NCI-H2081 treated with DMSO at 0.1 percent for 48 hours (cell line): ENCODE measurements around the gene LRRC42.

ENCODE experiments used
- DNase-seq: peaks from one replicate; lab custom pipeline; 2025; lab: John Stamatoyannopoulos, UW

The LRRC42 gene, protein sequence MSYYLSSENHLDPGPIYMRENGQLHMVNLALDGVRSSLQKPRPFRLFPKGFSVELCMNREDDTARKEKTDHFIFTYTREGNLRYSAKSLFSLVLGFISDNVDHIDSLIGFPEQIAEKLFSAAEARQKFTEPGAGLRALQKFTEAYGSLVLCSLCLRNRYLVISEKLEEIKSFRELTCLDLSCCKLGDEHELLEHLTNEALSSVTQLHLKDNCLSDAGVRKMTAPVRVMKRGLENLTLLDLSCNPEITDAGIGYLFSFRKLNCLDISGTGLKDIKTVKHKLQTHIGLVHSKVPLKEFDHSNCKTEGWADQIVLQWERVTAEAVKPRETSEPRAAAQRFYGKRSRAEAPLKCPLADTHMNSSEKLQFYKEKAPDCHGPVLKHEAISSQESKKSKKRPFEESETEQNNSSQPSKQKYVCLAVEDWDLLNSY

GRCh38 chr1:53946252-53947171 lies at the start of gene LRRC42:
TSS of gene LRRC42 (plus strand) at chr1:53946350. CDS start at chr1:53952000, 5,650 bp downstream.
- DNase-seq: no peak

- no peak for DNase-seq
Observed at GRCh38 chr1:53896635-53897229, 49.4 kb upstream of the LRRC42 start.

GRCh38 chr1:53899206-53899628 lies 46.9 kb upstream of the LRRC42 start:
- DNase-seq: no peak

GRCh38 chr1:53899708-53900107 lies 46.4 kb upstream of the LRRC42 start:
- DNase-seq: no peak

- DNase-seq: no peak
Observed at GRCh38 chr1:53902235-53903138, 43.7 kb upstream of the LRRC42 start.

GRCh38 chr1:53905509-53905908 lies 40.6 kb upstream of the LRRC42 start:
- DNase-seq: no peak

GRCh38 chr1:53906121-53906520 lies 40.0 kb upstream of the LRRC42 start:
- no peak for DNase-seq

DNA sequence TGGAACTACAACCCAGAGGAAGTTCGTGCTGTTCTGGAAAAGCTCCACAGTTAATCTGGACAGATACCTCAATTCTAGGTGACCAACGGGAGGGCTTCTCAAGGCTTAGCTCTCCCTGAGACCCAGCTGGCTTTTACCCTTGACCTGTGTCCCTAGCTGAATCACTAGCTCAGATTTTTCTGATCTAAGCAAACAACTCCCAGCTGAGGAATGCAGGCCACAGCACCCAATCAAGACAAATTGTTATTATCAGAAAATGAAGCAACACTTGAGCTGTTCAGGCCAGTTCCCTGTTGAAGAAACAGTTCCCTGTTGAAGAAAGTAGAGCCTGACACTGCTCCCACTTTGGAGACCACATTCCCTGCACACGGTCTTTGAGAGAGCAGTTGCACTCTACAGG lies 36.2 kb upstream of the LRRC42 start:
- no peak for DNase-seq

GRCh38 chr1:53911442-53911841 lies 34.7 kb upstream of the LRRC42 start:
- no peak for DNase-seq

GRCh38 chr1:53913352-53914033 lies 32.7 kb upstream of the LRRC42 start:
- no peak for DNase-seq

DNA sequence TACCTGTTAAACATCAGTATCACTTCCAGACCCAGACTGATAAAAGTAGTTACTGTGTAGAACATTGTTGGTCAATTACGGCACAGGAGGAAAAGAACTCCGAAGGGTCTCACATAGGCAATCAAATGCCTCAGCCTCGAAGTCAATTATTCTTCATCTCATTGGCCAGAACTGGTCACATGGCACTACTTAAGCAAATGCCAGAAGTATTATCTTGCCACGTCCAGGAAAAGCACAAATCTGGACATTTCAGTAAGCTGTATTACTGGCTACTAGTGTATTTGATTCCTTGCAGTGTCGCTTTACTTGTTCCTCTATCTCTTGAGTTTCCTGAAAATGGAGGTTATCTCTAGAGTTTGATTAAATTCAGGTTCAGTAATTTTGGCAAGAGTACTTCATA lies 27.8 kb upstream of the LRRC42 start:
- no peak for DNase-seq

GRCh38 chr1:53919675-53920066 lies 26.5 kb upstream of the LRRC42 start:
- DNase-seq: no peak

DNA sequence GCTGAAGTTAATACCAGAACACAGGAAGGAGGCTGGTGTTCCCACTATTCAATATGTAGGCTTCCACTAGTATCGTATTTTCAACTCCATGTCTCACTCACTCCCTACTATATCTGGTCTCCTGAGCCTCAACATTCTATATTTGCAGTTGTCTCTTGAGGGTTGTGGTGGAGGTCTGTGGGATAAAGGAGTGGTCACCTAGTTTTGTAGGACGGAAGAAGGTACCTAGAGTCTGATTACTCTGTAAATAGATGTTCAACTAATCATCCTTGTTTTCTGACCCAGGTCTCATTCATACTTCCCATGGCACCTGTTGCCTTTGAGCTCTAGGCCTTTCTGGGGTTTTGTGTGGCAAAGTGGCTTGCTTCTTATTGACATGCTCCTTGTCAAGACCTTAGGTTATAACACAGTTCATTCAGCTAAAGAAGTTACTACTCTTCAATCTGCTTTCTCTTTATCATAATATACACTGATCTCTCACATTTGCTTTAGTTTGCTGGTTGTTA lies 18.7 kb upstream of the LRRC42 start:
- DNase-seq: no peak

DNA sequence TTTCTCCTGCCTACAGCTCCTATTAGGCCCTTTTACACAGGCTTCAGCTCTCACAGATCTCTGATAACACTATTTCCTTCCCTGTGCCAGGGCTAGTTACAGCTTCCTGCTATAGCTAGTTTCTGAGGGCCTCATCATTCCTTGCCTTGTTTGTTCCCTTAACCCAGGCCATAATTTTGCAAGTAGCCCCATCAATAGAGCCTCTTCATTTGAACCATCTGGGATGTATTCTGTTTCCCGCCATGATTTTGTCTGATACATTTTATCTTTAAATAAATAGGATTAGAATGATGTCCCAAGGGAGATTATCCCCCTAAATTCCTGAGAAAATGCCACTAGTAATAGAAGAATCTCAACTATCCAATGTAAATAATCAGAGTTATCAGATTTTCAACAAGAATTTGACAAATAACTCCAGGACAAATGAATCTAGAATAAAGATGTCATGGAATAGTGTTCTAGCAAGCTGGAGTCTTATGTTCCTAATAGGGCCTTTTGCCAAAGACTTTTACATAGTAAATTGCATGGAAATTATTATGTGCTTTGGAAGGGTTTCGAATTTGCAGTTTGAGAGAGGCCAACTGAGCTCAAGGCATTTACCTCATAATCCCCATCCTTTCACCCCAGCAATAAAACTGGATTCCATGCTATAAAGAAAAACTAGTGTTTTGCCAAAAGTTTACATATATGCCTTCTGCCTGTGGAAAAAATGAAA lies 16.7 kb upstream of the LRRC42 start:
- no peak for DNase-seq

DNA sequence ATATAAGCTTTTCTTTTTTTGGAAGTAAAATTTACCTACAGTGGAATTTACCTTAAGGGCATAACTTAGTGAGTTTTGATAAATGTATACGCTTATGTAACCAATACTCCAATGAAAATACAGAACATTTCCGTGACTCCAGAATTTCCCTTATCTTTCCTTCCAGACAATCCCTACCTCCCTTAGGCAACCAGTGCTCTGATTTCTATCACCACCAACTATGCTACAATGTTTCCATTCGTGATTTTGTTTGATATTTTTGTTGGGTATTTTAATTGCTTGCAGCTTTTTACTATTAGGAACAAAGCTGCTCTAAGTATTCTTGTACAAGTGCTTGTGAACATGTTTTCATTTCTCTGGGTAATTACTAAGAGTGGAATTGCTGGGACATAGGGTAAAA lies 15.2 kb upstream of the LRRC42 start:
- DNase-seq: no peak

- DNase-seq: no peak
Observed at GRCh38 chr1:53931523-53931922, 14.6 kb upstream of the LRRC42 start.

GRCh38 chr1:53934170-53934765 lies 11.9 kb upstream of the LRRC42 start:
- no peak for DNase-seq

- no peak for DNase-seq
Observed at GRCh38 chr1:53936430-53936829, 9.7 kb upstream of the LRRC42 start.

GRCh38 chr1:53938136-53938830 lies 7.9 kb upstream of the LRRC42 start:
- DNase-seq: no peak
